Motor neuron (in vitro differentiated cells): ENCODE measurements around the gene BCDIN3D. TPM values are rescaled to one million over a fixed set of nuclear protein-coding genes. Genes with fewer than 3 reads are reported as not detected.
A peak's percentile ranks its signal among the peaks of the same experiment; 100 is the strongest.
"Not testable (repeated sequence)": the region's sequence is repeated elsewhere in the genome, so short reads cannot be mapped to it uniquely, and the experiment has no call there.

ENCODE experiments used
- ATAC-seq, 8 experiments: fragments of 200-7000 bp; cut with Tn5 transposase; replicated peaks in 6 of 8; 2 replicates each; pipeline ENCODE4 v1.8.0; 2021; ENCODE audit warnings: mild to moderate bottlenecking in 8 of 8, moderate library complexity in 8 of 8
- H3K27ac ChIP-seq, 2 donors: fragments of 250-450 bp; sonication (Bioruptor Pico); 2 replicates each; pipeline ENCODE4 v1.9.0; 2021; ENCODE audit warnings: antibody characterized with exemption in 2 of 2, mild to moderate bottlenecking in 2 of 2, moderate library complexity in 1 of 2
- H3K4me1 ChIP-seq, 2 donors: fragments of 250-450 bp; sonication (Bioruptor Pico); replicated peaks in 1 of 2; 2 replicates each; pipeline ENCODE4 v1.6.1; 2021; ENCODE audit warnings: antibody characterized with exemption in 2 of 2, mild to moderate bottlenecking in 2 of 2, moderate library complexity in 1 of 2
- H3K4me3 ChIP-seq, 5 donors: fragments of 250-450 bp; sonication (Bioruptor Pico); 2 replicates each; pipeline ENCODE4 v1.9.0; 2021; ENCODE audit warnings: antibody characterized with exemption in 5 of 5, mild to moderate bottlenecking in 5 of 5, moderate library complexity in 4 of 5
- WGBS, 10 experiments: fragments of 450-650 bp; shearing (Covaris generic); methylation state at CpG; one replicate each; pipeline ENCODE4 v1.0.0; 2022; 5-methylcytosine and 5-hydroxymethylcytosine counted together
- in situ Hi-C, 9 experiments: fragments of 400-800 bp; cut with MboI; loops; one replicate each; pipeline ENCODE4 v1.15.0; 2021; ENCODE audit warnings: low sequenced_read_pairs in 9 of 9, low pct_unique_long_range_greater_than_20kb in 2 of 9; ENCODE audit not compliant: unreplicated experiment in 9 of 9
- total RNA-seq, 8 experiments: library from RNA; unstranded; fragments of 300-600 nt; gene quantifications; 2 replicates each; pipeline versions ENCODE4 v1.2.3 to v1.2.4, GENCODE V29; 2022

The BCDIN3D gene
- total RNA-seq, 8 experiments from 2014 or later = 4.3 to 10.4 (median 8.1) TPM

GRCh38 chr12:49872781-49873181, 29.9 kb upstream of the BCDIN3D start:
- Histone ChIP-seq H3K4me3 (no peak overlapping the region), H3K4me1 (peaks cover 3 to 4% of the 10 kb centered on the region in 2 donors), H3K27ac (no peak overlapping the region)
- no peak for ATAC-seq
- in situ Hi-C loops = loop anchor here in 1 of 9 experiments (25.0 kb wide), 1 partner anchor 190 kb away; the partner anchor contains the start of gene ASIC1
- 70 to 94% (median 84%) methylated on average over 1 to 3 of the region's 6 CpGs; no CpG with 5 or more reads in 6 of the 10 experiments for WGBS, 10 experiments

DNA sequence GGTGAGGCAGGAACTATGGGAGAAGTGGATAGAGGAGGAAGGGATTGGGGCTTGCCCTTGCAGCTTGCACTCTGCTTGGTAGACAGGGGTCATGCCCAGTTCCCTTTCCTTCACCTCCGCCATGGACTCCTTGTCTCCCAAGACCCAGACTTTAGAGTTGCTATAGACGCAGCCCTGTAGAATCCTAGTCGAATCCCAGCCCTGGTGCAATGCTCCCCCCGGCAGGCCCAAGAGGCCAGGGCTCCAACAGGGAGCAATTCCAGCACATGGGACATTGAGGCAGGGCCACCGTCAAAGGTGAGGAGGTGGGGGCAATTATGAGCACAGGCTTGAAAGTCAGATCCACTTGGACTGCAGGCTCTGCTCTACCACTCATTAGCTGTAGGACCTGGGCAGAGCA, 29.5 kb upstream of the BCDIN3D start:
- Histone ChIP-seq H3K4me3 (no peak overlapping the region), H3K27ac (no peak overlapping the region), H3K4me1 (peaks cover 3 to 4% of the 10 kb centered on the region in 2 donors)
- in situ Hi-C loops = loop anchor here in 1 of 9 experiments (25.0 kb wide), 1 partner anchor 190 kb away; the partner anchor contains the start of gene ASIC1
- WGBS, 10 experiments = 87 to 100% (median 100%) methylated on average over 1 to 3 of the region's 5 CpGs; no CpG with 5 or more reads in 4 of the 10 experiments
- ATAC-seq = no peak

- 24 to 100% (median 80%) methylated on average over 1 to 6 of the region's 8 CpGs; no CpG with 5 or more reads in 3 of the 10 experiments for WGBS, 10 experiments
These were observed 28.9 kb upstream of the BCDIN3D start for GRCh38 chr12:49871811-49872251.

DNA sequence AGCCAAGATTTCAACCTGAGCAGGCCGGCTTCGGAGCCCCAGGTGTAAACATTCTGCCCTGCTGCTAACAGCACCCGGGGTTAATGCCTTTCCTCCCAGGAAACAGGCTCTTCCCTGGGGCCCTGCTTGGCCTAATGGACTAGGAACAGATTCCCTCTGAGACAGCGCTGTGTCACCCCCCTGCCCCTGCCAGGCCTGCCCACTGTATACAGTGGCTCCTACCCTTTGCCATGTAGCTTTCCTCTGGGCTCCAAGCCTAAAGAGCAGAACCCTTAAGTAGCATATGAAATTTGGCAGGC, 28.3 kb upstream of the BCDIN3D start:
- no peak overlapping the region for H3K27ac ChIP-seq
- ATAC-seq = no peak
- H3K4me1 ChIP-seq = peaks cover 3 to 4% of the 10 kb centered on the region in 2 donors
- 40 to 100% (median 89%) methylated on average over 1 to 3 of the region's 4 CpGs; no CpG with 5 or more reads in 5 of the 10 experiments for WGBS, 10 experiments
- H3K4me3 ChIP-seq = no peak overlapping the region
- in situ Hi-C loops = loop anchor here in 1 of 9 experiments (25.0 kb wide), 1 partner anchor 191 kb away; the partner anchor contains the start of gene ASIC1

More at GRCh38 chr12:49871811-49872251, 28.9 kb upstream of the BCDIN3D start:
- H3K4me1 ChIP-seq, H3K4me3 ChIP-seq, H3K27ac ChIP-seq, ATAC-seq: not testable (repeated sequence)
- in situ Hi-C loops = loop anchor here in 1 of 9 experiments (25.0 kb wide), 1 partner anchor 190 kb away; the partner anchor contains the start of gene ASIC1

- in situ Hi-C loops = loop anchor here in 1 of 9 experiments (25.0 kb wide), 1 partner anchor 192 kb away; the partner anchor contains the start of gene ASIC1
- H3K27ac ChIP-seq = no peak overlapping the region
- no peak overlapping the region for H3K4me3 ChIP-seq
- WGBS, 10 experiments = 40 to 100% (median 84%) methylated on average over 1 to 7 of the region's 11 CpGs; no CpG with 5 or more reads in 4 of the 10 experiments
- peaks cover 3 to 4% of the 10 kb centered on the region in 2 donors for H3K4me1 ChIP-seq
- no peak for ATAC-seq
These were observed 27.8 kb upstream of the BCDIN3D start for GRCh38 chr12:49870501-49871262.

DNA sequence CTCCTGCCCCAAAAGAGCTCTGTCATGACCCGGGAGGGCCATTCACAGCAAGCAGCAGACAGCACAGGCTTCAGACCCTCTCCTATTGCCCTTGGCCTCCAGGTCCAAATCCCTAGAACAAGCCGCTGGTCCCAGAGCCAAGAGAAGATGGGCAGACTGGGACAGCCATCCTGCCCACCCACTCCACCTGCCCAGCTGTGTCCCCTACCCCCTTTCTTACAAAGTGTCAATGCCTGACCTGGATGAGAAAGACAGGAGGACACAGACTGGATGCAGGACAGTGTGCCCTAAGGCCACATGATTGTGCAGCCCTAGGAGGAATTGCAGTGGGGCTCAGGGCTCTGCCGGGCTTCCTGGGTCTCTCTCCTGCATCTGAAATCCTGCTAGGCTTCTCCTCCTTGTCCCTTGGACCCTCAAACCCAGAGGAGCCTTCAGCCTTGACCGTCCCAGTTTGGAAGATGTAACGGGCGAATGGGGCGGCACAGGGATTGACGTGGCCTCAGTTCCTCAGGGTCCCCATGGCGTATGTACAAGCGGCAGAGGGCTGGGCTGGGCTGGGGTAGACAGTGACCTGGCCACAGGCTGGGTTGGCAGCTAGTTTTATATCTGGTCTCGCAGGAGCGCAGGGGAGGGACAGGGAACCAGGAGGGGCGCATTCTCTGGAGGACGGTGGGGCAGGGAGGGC, 27.1 kb upstream of the BCDIN3D start:
- ATAC-seq = no peak
- Histone ChIP-seq H3K4me3 (no peak overlapping the region), H3K4me1 (peaks cover 3 to 4% of the 10 kb centered on the region in 2 donors), H3K27ac (no peak overlapping the region)
- in situ Hi-C loops = loop anchor here in 1 of 9 experiments (25.0 kb wide), 1 partner anchor 192 kb away; the partner anchor contains the start of gene ASIC1
- 40 to 100% (median 88%) methylated on average over 1 to 4 of the region's 14 CpGs; no CpG with 5 or more reads in 5 of the 10 experiments for WGBS, 10 experiments

- H3K4me1 ChIP-seq = peaks cover under 1 to 4% of the 10 kb centered on the region in 2 donors
- H3K27ac ChIP-seq = no peak overlapping the region
- in situ Hi-C loops = loop anchor here in 1 of 9 experiments (25.0 kb wide), 1 partner anchor 193 kb away; the partner anchor contains the start of gene ASIC1
- whole genome bisulfite sequencing, 10 experiments = 0 to 80% (median 60%) methylated on average over 1 to 4 of the region's 16 CpGs; no CpG with 5 or more reads in 3 of the 10 experiments
- no peak overlapping the region for H3K4me3 ChIP-seq
- peak; percentile 79 to 93 (median 88) for ATAC-seq
These were observed 26.3 kb upstream of the BCDIN3D start for GRCh38 chr12:49868952-49869815.

GRCh38 chr12:49868449-49868848, 25.5 kb upstream of the BCDIN3D start:
- H3K27ac ChIP-seq = no peak overlapping the region
- peaks cover 0 to 4% of the 10 kb centered on the region in 2 donors for H3K4me1 ChIP-seq
- WGBS, 10 experiments = 80 to 100% (median 93%) methylated on average over 2 to 7 of the region's 16 CpGs; no CpG with 5 or more reads in 3 of the 10 experiments
- no peak for ATAC-seq
- in situ Hi-C loops = loop anchor here in 1 of 9 experiments (25.0 kb wide), 1 partner anchor 194 kb away; the partner anchor contains the start of gene ASIC1
- no peak overlapping the region for H3K4me3 ChIP-seq

DNA sequence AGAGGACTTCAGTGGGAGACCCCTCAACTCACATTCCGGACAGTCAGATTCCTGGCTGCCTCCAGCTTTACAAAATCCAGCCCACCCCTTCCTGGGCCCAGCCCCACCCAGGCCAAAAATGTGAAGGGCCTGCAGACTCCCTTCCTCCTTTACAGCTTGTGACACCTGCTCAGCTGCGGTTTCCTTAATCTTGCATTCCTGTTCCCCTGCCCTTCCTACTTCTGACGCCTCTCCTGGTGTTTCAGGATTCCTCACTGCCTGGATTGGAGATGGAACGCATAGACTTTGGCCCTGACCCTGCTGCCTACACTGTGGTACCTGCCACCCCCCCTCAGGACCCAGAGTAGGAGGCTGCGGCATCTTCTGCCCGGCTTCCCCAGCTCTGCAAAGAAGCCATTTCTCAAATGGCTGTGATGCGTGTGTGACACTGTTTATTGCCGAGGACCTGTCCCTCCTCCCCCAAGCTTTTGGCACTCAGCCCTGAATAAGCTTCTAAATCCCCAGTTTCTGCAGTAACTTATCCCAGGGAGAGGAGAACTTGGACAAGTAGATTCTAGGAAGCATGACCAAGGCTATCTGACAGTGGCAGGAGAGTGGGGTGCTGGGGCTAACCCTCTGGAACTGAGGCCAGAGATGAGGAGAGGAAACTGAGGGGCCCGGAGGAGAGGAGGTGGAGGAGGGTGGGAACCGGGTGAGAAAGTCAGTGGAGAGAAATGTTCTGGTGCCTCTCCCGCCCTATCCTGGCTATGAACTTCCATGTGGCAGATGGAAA, 24.9 kb upstream of the BCDIN3D start:
- Histone ChIP-seq H3K27ac (no peak overlapping the region), H3K4me1 (peaks cover 0 to 4% of the 10 kb centered on the region in 2 donors), H3K4me3 (no peak overlapping the region)
- in situ Hi-C loops = loop anchor here in 1 of 9 experiments (25.0 kb wide), 1 partner anchor 195 kb away; the partner anchor contains the start of gene ASIC1
- ATAC-seq = peak in 1 of 8 experiments; percentile 5
- WGBS, 10 experiments = 39 to 100% (median 66%) methylated on average over 2 to 8 of the region's 11 CpGs; no CpG with 5 or more reads in 3 of the 10 experiments

DNA sequence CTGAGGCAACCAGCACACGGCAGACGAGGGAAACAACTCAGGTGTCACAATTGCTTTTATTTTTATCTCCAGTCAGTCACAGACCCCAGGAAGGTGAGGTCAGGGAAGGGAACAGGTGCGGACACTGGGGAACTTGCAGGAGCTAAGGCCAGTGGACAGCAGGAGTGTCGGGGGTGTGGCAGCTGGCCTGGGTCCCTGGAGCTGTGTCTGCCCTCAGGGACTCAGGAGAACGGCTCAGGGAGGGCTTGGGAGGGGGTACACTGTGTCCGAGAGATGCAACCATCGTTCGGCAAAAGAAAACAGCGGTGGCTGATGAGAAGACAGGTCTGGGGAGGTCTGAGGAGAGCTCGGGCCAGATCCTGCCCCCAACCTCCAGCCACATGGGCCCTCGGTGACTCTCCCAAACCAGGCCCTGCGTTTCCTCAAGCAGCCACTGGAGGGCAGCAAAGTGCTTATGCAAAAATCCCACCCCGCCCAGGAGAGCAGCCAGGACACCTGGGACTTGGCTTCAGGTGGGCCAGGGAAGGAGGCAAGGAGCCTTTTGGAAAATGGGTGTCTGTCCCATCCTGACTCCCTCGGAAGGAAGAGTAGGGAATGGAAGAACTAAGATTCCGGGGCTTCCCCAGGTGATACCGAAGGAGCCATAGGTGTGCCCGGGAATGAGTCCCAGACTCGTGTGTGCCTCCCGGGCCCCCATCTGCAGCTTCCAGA, 24.1 kb upstream of the BCDIN3D start:
- peak; percentile 7 to 70 (median 40) for ATAC-seq
- H3K27ac ChIP-seq = no peak overlapping the region
- H3K4me3 ChIP-seq = no peak overlapping the region
- H3K4me1 ChIP-seq = peaks cover 0 to 4% of the 10 kb centered on the region in 2 donors
- 12 to 90% (median 27%) methylated on average over 2 to 11 of the region's 19 CpGs; no CpG with 5 or more reads in 3 of the 10 experiments for WGBS, 10 experiments
- in situ Hi-C loops = loop anchor here in 1 of 9 experiments (25.0 kb wide), 1 partner anchor 195 kb away; the partner anchor contains the start of gene ASIC1

GRCh38 chr12:49865782-49866135, 22.9 kb upstream of the BCDIN3D start:
- ATAC-seq = no peak
- Histone ChIP-seq H3K4me1 (peaks cover 0 to 4% of the 10 kb centered on the region in 2 donors), H3K27ac (no peak overlapping the region), H3K4me3 (no peak overlapping the region)
- in situ Hi-C loops = loop anchor here in 1 of 9 experiments (25.0 kb wide), 1 partner anchor 197 kb away; the partner anchor contains the start of gene ASIC1
- WGBS, 10 experiments = 40 to 79% (median 74%) methylated on average over 1 to 8 of the region's 8 CpGs; no CpG with 5 or more reads in 5 of the 10 experiments
